HepG2 (cell line): ENCODE results near the gene BRCA1. TPM values are rescaled to one million over a fixed set of nuclear protein-coding genes. Genes with fewer than 3 reads are reported as not detected.

Source experiments
- ATAC-seq: fragments of 200-7000 bp; cut with Tn5 transposase; 3 replicates; pipeline ENCODE4 v1.9.1; 2020; ENCODE audit warnings: mild to moderate bottlenecking, moderate library complexity
- BruUV-seq: library from RNA; stranded (reverse); fragments of 400-500 nt; replicated peaks from 2 replicates; lab custom pipeline; 2021; lab: Mats Ljungman, UMichigan
- CTCF ChIA-PET: fragments of 300-600 bp; formaldehyde crosslinking; extraction: SDS; loops from one replicate; lab custom pipeline; 2021; ENCODE audit warnings: low total read pairs, inconsistent platforms, low intra/inter-chr PET ratio; lab: Yijun Ruan, JAX
- POLR2A ChIA-PET: fragments of 350-600 bp; sonication (Branson Sonifier 250); formaldehyde crosslinking; loops from one replicate; lab custom pipeline; 2020; ENCODE audit warnings: antibody characterized with exemption, inconsistent platforms; lab: Yijun Ruan, JAX
- DNase-seq: peaks from one replicate; pipeline ENCODE4 v3.0.0-alpha.2; 2015; ENCODE audit warnings: low spot score
- FAIRE-seq: peaks from 3 replicates; lab custom pipeline; 2011; peaks lifted over from hg19 to GRCh38; lab: Jason Lieb, UNC
- H2AFZ ChIP-seq: one replicate; pipeline ENCODE4 v1.6.1; 2011; ENCODE audit warnings: low read length, inconsistent platforms
- H3K27ac ChIP-seq: fragments of 300-600 bp; 3 replicates; pipeline ENCODE4 v1.8.0; 2011; ENCODE audit warnings: mixed run types, mild to moderate bottlenecking, mixed read lengths, low read length, inconsistent platforms; ENCODE audit not compliant: insufficient read depth; ENCODE audit errors: extremely low read length
- H3K27me3 ChIP-seq, 2 experiments: fragments of 200-600 bp in 1 of 2; 2 replicates in 1 of 2; 3 replicates in 1 of 2; pipeline versions ENCODE4 v1.6.0 to v1.8.0; 2011; ENCODE audit warnings: low read length in 2 of 2, mild to moderate bottlenecking in 2 of 2, moderate library complexity in 2 of 2, inconsistent platforms in 1 of 2; ENCODE audit not compliant: insufficient read depth in 2 of 2, control insufficient read depth in 1 of 2
- H3K36me3 ChIP-seq, 2 experiments: fragments of 200-600 bp in 1 of 2; replicated peaks in 1 of 2; 2 replicates in 1 of 2; 3 replicates in 1 of 2; pipeline versions ENCODE4 v1.5.1 to v1.8.0; 2011; ENCODE audit warnings: low read length in 2 of 2, inconsistent platforms in 1 of 2; ENCODE audit not compliant: insufficient read depth in 2 of 2, control insufficient read depth in 1 of 2
- H3K4me1 ChIP-seq: 2 replicates; pipeline ENCODE4 v1.5.1; 2012; ENCODE audit warnings: low read length, inconsistent platforms; ENCODE audit not compliant: insufficient read depth
- H3K4me2 ChIP-seq: 2 replicates; pipeline ENCODE4 v1.6.0; 2011; ENCODE audit warnings: low read depth, low read length, inconsistent platforms
- H3K4me3 ChIP-seq, 3 experiments: fragments of 200-600 bp in 1 of 3; sonication (generic), shearing (Covaris generic) in 1 of 3; replicated peaks in 1 of 3; 2 replicates each; pipeline ENCODE4 v1.5.1; 2011 to 2016; ENCODE audit warnings: low read length in 3 of 3, inconsistent platforms in 2 of 3, low read depth in 2 of 3, mild to moderate bottlenecking in 2 of 3, control low read depth in 1 of 3, mixed read lengths in 1 of 3; ENCODE audit not compliant: insufficient read depth in 1 of 3
- H3K79me2 ChIP-seq: one replicate; pipeline ENCODE4 v1.6.1; 2011; ENCODE audit warnings: low read length, inconsistent platforms; ENCODE audit not compliant: insufficient read depth
- H3K9ac ChIP-seq: 2 replicates; pipeline ENCODE4 v1.6.0; 2011; ENCODE audit warnings: mild to moderate bottlenecking, low read depth, low read length, inconsistent platforms; ENCODE audit not compliant: insufficient read depth
- H3K9me3 ChIP-seq: 2 replicates; pipeline ENCODE4 v1.5.1; 2012; ENCODE audit warnings: mild to moderate bottlenecking, low read length
- H4K20me1 ChIP-seq: 2 replicates; pipeline ENCODE4 v1.6.0; 2011; ENCODE audit warnings: inconsistent platforms, mild to moderate bottlenecking, low read length, moderate library complexity; ENCODE audit not compliant: insufficient read depth
- FLYWCH1 ChIP-seq: sonication (generic); formaldehyde crosslinking; IDR thresholded peaks from 2 replicates; pipeline ENCODE4 v1.8.1; 2023; ENCODE audit warnings: mild to moderate bottlenecking, missing genetic modification reagents
- FOXK1 ChIP-seq: sonication (generic); formaldehyde crosslinking; IDR thresholded peaks from 2 replicates; pipeline ENCODE4 v1.4.0; 2020; ENCODE audit warnings: low read depth, missing genetic modification reagents, borderline replicate concordance
- MYNN ChIP-seq: sonication (generic); formaldehyde crosslinking; IDR thresholded peaks from 2 replicates; pipeline ENCODE4 v1.4.0; 2020; ENCODE audit warnings: mild to moderate bottlenecking, low read depth, missing genetic modification reagents
- RXRA ChIP-seq: sonication (generic); formaldehyde crosslinking; IDR thresholded peaks from 2 replicates; pipeline ENCODE4 v1.5.1; 2020; ENCODE audit warnings: missing genetic modification reagents
- ZNF34 ChIP-seq: sonication (generic); formaldehyde crosslinking; IDR thresholded peaks from 2 replicates; pipeline ENCODE4 v1.4.0; 2020; ENCODE audit warnings: mild to moderate bottlenecking, missing genetic modification reagents, borderline replicate concordance
- ZNF446 ChIP-seq: sonication (generic); formaldehyde crosslinking; IDR thresholded peaks from 2 replicates; pipeline ENCODE4 v1.5.0; 2020; ENCODE audit warnings: mild to moderate bottlenecking, missing genetic modification reagents
- WGBS: methylation state at CpG from one replicate; pipeline ENCODE4 v1.1.6; 2017; ENCODE audit warnings: low lambda C conversion rate; 5-methylcytosine and 5-hydroxymethylcytosine counted together
- in situ Hi-C: cut with HindIII; loops from 2 replicates; pipeline ENCODE4 v1.10.0; 2017; ENCODE audit warnings: low pct_unique_long_range_greater_than_20kb; ENCODE audit not compliant: extremely low pct_ligation_motif_present
- intact Hi-C: fragments of 100-400 bp; cut with micrococcal nuclease; formaldehyde crosslinking; loops from one replicate; pipeline ENCODE4 v1.10.0; 2022; ENCODE audit not compliant: unreplicated experiment
- polyA plus RNA-seq, 8 experiments: library from polyadenylated mRNA; depleted of rRNA in 3 of 8; stranded (reverse) in 7 of 8; unstranded in 1 of 8; fragments of >200 nt; fragmentation: Illumina TruSeq in 4 of 8; extraction: Trizol in 4 of 8; gene quantifications; 2 replicates each; pipeline versions ENCODE4 v1.2.1 to v1.2.3, GENCODE V29; 2011 to 2016; ENCODE audit warnings: low read depth in 4 of 8, missing spikeins in 1 of 8, mixed read lengths in 1 of 8; ENCODE audit not compliant: insufficient read depth in 1 of 8
- total RNA-seq, 5 experiments: library from RNA; depleted of rRNA; stranded (reverse); fragments of >200 nt; fragmentation: Illumina TruSeq; extraction: Trizol; gene quantifications; 2 replicates each; pipeline ENCODE4 v1.2.3, GENCODE V29; 2016; ENCODE audit warnings: low read depth in 1 of 5
- TF ChIP-seq, protein P1 (sequence below): sonication (generic); formaldehyde crosslinking; IDR thresholded peaks from 2 replicates; pipeline ENCODE4 v1.4.0; 2020; ENCODE audit warnings: missing genetic modification reagents, borderline replicate concordance
- TF ChIP-seq, protein P2 (sequence below): sonication (generic); formaldehyde crosslinking; IDR thresholded peaks from 2 replicates; pipeline ENCODE4 v1.8.0; 2022; ENCODE audit warnings: missing genetic modification reagents, mild to moderate bottlenecking, inconsistent platforms, borderline replicate concordance
- TF ChIP-seq, protein P3 (sequence below): sonication (generic); formaldehyde crosslinking; IDR thresholded peaks from 2 replicates; pipeline ENCODE4 v1.5.1; 2020; ENCODE audit warnings: missing genetic modification reagents, mild to moderate bottlenecking, borderline replicate concordance

Gene BRCA1
- total and polyA plus RNA-seq, 2 of the 13 experiments (the other 11 are each of a cell fraction or from before 2014, with no cell fraction given): 13.3 to 37.5 TPM

DNA sequence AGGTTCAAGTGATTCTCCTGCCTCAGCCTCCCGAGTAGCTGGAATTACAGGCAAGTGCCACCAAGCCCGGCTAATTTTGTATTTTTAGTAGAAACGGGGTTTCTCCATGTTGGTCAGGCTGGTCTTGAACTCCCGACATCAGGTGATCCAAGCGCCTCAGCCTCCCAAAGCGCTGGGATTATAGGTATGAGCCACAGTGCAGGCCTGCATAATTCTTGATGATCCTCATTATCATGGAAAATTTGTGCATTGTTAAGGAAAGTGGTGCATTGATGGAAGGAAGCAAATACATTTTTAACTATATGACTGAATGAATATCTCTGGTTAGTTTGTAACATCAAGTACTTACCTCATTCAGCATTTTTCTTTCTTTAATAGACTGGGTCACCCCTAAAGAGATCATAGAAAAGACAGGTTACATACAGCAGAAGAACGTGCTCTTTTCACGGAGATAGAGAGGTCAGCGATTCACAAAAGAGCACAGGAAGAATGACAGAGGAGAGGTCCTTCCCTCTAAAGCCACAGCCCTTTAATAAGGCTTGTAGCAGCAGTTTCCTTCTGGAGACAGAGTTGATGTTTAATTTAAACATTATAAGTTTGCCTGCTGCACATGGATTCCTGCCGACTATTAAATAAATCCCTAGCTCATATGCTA, 62.1 kb downstream of the BRCA1 start (continued):
- TF ChIP-seq, protein P1, sequence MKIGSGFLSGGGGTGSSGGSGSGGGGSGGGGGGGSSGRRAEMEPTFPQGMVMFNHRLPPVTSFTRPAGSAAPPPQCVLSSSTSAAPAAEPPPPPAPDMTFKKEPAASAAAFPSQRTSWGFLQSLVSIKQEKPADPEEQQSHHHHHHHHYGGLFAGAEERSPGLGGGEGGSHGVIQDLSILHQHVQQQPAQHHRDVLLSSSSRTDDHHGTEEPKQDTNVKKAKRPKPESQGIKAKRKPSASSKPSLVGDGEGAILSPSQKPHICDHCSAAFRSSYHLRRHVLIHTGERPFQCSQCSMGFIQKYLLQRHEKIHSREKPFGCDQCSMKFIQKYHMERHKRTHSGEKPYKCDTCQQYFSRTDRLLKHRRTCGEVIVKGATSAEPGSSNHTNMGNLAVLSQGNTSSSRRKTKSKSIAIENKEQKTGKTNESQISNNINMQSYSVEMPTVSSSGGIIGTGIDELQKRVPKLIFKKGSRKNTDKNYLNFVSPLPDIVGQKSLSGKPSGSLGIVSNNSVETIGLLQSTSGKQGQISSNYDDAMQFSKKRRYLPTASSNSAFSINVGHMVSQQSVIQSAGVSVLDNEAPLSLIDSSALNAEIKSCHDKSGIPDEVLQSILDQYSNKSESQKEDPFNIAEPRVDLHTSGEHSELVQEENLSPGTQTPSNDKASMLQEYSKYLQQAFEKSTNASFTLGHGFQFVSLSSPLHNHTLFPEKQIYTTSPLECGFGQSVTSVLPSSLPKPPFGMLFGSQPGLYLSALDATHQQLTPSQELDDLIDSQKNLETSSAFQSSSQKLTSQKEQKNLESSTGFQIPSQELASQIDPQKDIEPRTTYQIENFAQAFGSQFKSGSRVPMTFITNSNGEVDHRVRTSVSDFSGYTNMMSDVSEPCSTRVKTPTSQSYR: no peak
- no peak for TF ChIP-seq MYNN (CRISPR knock-in tag)
- no peak for TF ChIP-seq FOXK1 (CRISPR knock-in tag)

DNA sequence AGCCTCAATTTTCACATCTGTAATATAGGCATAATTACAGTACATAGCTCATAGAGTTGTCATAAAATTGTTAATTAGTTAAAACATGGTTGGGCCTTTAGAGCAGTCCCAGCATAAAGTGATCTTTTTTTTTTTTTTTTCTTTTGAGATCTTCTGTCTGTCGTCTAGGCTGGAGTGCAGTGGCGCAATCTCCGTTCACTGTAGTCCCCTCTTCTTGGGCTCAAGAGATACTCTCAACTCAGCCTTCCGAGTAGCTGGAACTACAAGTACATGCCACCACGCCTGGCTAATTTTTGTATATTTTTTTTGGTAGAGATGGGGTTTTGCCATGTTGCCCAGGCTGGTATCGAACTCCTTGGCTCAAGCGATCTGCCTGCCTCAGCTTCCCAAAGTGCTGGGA, 69.1 kb downstream of the BRCA1 start:
- H4K20me1 ChIP-seq: no peaks in the 10 kb centered on the region
- ChIA-PET POLR2A (interaction anchor here (0.6 to 1.1 kb wide), 2 partner anchors 10 to 34 kb away, joined by 3 read pairs; partner anchors contain the start of gene VAT1), CTCF (no interaction called here)
- intact Hi-C loops (no loop called here), in situ Hi-C loops (no loop called here)
- H3K4me1 ChIP-seq: no peaks in the 10 kb centered on the region
- no peak overlapping the region for H3K27ac ChIP-seq
- FAIRE-seq (no peak), DNase-seq (no peak), ATAC-seq (no peak)
- H3K9ac ChIP-seq: no peak overlapping the region
- no peaks in the 10 kb centered on the region for H3K27me3 ChIP-seq
- peaks cover 17 to 35% of the 10 kb centered on the region in 2 experiments for H3K36me3 ChIP-seq
- no peak overlapping the region for H3K4me2 ChIP-seq
- no TSS peak for BruUV-seq
- H2AFZ ChIP-seq: no peak overlapping the region
- H3K9me3 ChIP-seq: no peaks in the 10 kb centered on the region
- no peak overlapping the region for H3K4me3 ChIP-seq
- H3K79me2 ChIP-seq: no peaks in the 10 kb centered on the region
- 95% methylated on average over 7 of the region's 7 CpGs for WGBS
- no peak for TF ChIP-seq RXRA (CRISPR knock-in tag)
- TF ChIP-seq ZNF446 (CRISPR knock-in tag): no peak
- TF ChIP-seq, protein P2, sequence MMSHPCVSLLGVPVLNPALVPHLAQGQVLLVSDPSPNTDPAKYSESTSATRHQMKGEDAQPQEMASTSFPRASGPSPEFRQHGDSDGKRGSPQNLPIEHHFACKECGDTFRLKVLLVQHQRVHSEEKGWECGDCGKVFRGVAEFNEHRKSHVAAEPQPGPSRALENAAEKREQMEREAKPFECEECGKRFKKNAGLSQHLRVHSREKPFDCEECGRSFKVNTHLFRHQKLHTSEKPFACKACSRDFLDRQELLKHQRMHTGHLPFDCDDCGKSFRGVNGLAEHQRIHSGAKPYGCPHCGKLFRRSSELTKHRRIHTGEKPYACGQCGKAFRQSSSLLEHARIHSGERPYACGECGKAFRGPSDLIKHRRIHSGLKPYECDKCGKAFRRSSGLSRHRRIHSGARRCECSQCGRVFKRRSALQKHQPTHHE (CRISPR knock-in tag): no peak
- TF ChIP-seq FLYWCH1 (CRISPR knock-in tag): no peak
- no peak for TF ChIP-seq ZNF34 (CRISPR knock-in tag)
- TF ChIP-seq, protein P3, sequence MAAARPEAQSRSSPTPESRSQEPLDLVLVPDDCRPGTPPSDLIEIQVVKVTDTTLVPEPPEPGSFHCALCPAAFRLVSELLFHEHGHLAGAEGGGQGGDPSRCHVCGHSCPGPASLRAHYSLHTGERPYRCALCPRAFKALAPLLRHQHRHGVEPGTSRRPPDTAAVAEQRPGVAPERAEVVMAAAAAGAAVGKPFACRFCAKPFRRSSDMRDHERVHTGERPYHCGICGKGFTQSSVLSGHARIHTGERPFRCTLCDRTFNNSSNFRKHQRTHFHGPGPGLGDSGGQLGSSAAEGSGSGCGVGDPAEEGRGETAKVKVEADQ: no peak
